ENCODE measurements around the gene LIN7B.
A peak's percentile ranks its signal among the peaks of the same experiment; 100 is the strongest.
"Not testable (repeated sequence)": the region's sequence is repeated elsewhere in the genome, so short reads cannot be mapped to it uniquely, and the experiment has no call there.

Gene LIN7B

GRCh38 chr19:49119411-49120324 lies 5.5 kb downstream of the LIN7B start, which contains the start of gene PPFIA3:
PPFIA3 (plus strand) TSS chr19:49119544; CDS start chr19:49127874, 8,330 bp downstream.
- DNase-seq = no peak

- DNase-seq = no peak
Observed at GRCh38 chr19:49120325-49120683, 6.1 kb downstream of the LIN7B start.

- no peak for DNase-seq
Observed at GRCh38 chr19:49120868-49121267, 6.7 kb downstream of the LIN7B start.

- not testable (repeated sequence) for DNase-seq
Observed at GRCh38 chr19:49121841-49122240, 7.7 kb downstream of the LIN7B start.

GRCh38 chr19:49123285-49123684 lies 9.1 kb downstream of the LIN7B start:
- not testable (repeated sequence) for DNase-seq

- no peak for DNase-seq
Observed at GRCh38 chr19:49125025-49125731, 11.0 kb downstream of the LIN7B start.

- no peak for DNase-seq
Observed at GRCh38 chr19:49126575-49126974, 12.4 kb downstream of the LIN7B start.

GRCh38 chr19:49127225-49127624 lies 13.1 kb downstream of the LIN7B start:
- DNase-seq = not testable (repeated sequence)

GRCh38 chr19:49127674-49128544 lies 13.7 kb downstream of the LIN7B start:
- DNase-seq = peak; percentile 85

- DNase-seq = no peak
Observed at GRCh38 chr19:49128545-49129237, 14.5 kb downstream of the LIN7B start.

GRCh38 chr19:49129238-49129583 lies 15.0 kb downstream of the LIN7B start:
- DNase-seq = no peak

GRCh38 chr19:49130325-49130724 lies 16.2 kb downstream of the LIN7B start:
- DNase-seq = no peak

- DNase-seq = no peak
Observed at GRCh38 chr19:49132974-49133609, 18.9 kb downstream of the LIN7B start.

GRCh38 chr19:49133621-49134454 lies 19.7 kb downstream of the LIN7B start:
- DNase-seq = no peak

GRCh38 chr19:49135686-49136085 lies 21.5 kb downstream of the LIN7B start:
- no peak for DNase-seq

- no peak for DNase-seq
Observed at GRCh38 chr19:49136771-49137171, 22.6 kb downstream of the LIN7B start.

- DNase-seq = no peak
Observed at GRCh38 chr19:49140951-49141350, 26.8 kb downstream of the LIN7B start.

- no peak for DNase-seq
Observed at GRCh38 chr19:49141352-49141751, 27.2 kb downstream of the LIN7B start.

GRCh38 chr19:49142866-49143335 lies 28.7 kb downstream of the LIN7B start:
- DNase-seq = no peak

GRCh38 chr19:49145573-49146407 lies 31.6 kb downstream of the LIN7B start:
- DNase-seq = no peak

Data from DMS79 (cell line).